ENCODE results near the gene POLR1D. TPM values are rescaled to one million over a fixed set of nuclear protein-coding genes. Genes with fewer than 3 reads are reported as not detected.

The POLR1D gene
- total RNA-seq, 4 donors from 2014 or later: 110 to 148 (median 124) TPM

- H3K4me3 ChIP-seq: no peak overlapping the region
- TF ChIP-seq CTCF (IDR thresholded peaks at IDR 0.05) (no peak), EP300 (IDR thresholded peaks at IDR 0.05) (no peak), POLR2A (IDR thresholded peaks at IDR 0.05; ENCODE audit: low read depth) (no peak), POLR2AphosphoS5 (IDR thresholded peaks at IDR 0.05) (no peak)
- no peak for DNase-seq (ENCODE audit: extremely low spot score)
- no peaks in the 10 kb centered on the region for H3K27me3 ChIP-seq
- H3K36me3 ChIP-seq: no peaks in the 10 kb centered on the region
- WGBS: 47% methylated on average over 6 of the region's 6 CpGs
- intact Hi-C loops (cut with DNase I): no loop called here
- peaks cover 14 to 76% (median 66%) of the 10 kb centered on the region in 4 donors for H3K4me1 ChIP-seq
- no peaks in the 10 kb centered on the region for H3K9me3 ChIP-seq
- H3K27ac ChIP-seq (replicated peaks in 1 of 4): peak overlapping the region; percentile 63 to 74 (median 68)
Measured at GRCh38 chr13:27636589-27637288, 15.0 kb downstream of the POLR1D start.

DNA sequence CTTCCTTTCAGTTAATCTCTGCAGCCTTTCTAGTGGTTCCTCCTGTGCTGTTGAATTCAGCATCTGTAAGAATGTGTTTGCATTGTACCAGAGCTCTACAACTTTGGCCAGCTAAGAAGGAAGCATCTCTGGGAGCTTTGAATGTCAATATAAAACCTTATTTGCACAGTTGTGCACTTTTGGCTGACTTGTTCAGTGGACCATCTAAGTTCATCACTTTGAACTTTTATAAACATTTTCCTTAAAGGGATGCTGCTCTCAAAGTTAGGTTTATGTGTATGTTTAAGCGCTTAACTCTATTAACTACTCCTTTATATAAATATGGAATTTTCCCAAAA lies 15.6 kb downstream of the POLR1D start:
- Histone ChIP-seq H3K4me1 (peaks cover 14 to 81% (median 71%) of the 10 kb centered on the region in 4 donors), H3K27me3 (no peaks in the 10 kb centered on the region), H3K36me3 (no peaks in the 10 kb centered on the region), H3K4me3 (no peak overlapping the region), H3K27ac (replicated peaks in 1 of 4) (peak overlapping the region; percentile 63 to 74 (median 68)), H3K9me3 (no peaks in the 10 kb centered on the region)
- 78% methylated on average over 1 of the region's 1 CpG for WGBS
- intact Hi-C loops (cut with DNase I): no loop called here
- TF ChIP-seq POLR2A (IDR thresholded peaks at IDR 0.05; ENCODE audit: low read depth) (no peak), POLR2AphosphoS5 (IDR thresholded peaks at IDR 0.05) (no peak), EP300 (IDR thresholded peaks at IDR 0.05) (no peak), CTCF (IDR thresholded peaks at IDR 0.05) (no peak)
- DNase-seq (ENCODE audit: extremely low spot score): no peak

- H3K27me3 ChIP-seq: no peaks in the 10 kb centered on the region
- DNase-seq (ENCODE audit: extremely low spot score): no peak
- WGBS: 60% methylated on average over 1 of the region's 1 CpG
- intact Hi-C loops (cut with DNase I): no loop called here
- H3K9me3 ChIP-seq: no peaks in the 10 kb centered on the region
- H3K27ac ChIP-seq (replicated peaks in 1 of 4): peak overlapping the region; percentile 63 to 74 (median 68)
- H3K4me1 ChIP-seq: peaks cover 14 to 84% (median 76%) of the 10 kb centered on the region in 4 donors
- no peaks in the 10 kb centered on the region for H3K36me3 ChIP-seq
- no peak overlapping the region for H3K4me3 ChIP-seq
- no peak for TF ChIP-seq EP300 (IDR thresholded peaks at IDR 0.05)
- no peak for TF ChIP-seq POLR2A (IDR thresholded peaks at IDR 0.05; ENCODE audit: low read depth)
- TF ChIP-seq POLR2AphosphoS5 (IDR thresholded peaks at IDR 0.05): no peak
- no peak for TF ChIP-seq CTCF (IDR thresholded peaks at IDR 0.05)
Measured at GRCh38 chr13:27638001-27638400, 16.3 kb downstream of the POLR1D start.

GRCh38 chr13:27638521-27638920 lies 16.8 kb downstream of the POLR1D start:
- Histone ChIP-seq H3K9me3 (no peaks in the 10 kb centered on the region), H3K36me3 (no peaks in the 10 kb centered on the region), H3K27ac (replicated peaks in 1 of 4) (peak overlapping the region; percentile 63 to 74 (median 68)), H3K4me3 (no peak overlapping the region), H3K4me1 (peaks cover 14 to 84% (median 80%) of the 10 kb centered on the region in 4 donors), H3K27me3 (no peaks in the 10 kb centered on the region)
- DNase-seq (ENCODE audit: extremely low spot score): no peak
- WGBS: 3% methylated on average over 2 of the region's 2 CpGs
- intact Hi-C loops (cut with DNase I): no loop called here
- TF ChIP-seq POLR2A (IDR thresholded peaks at IDR 0.05; ENCODE audit: low read depth) (no peak), POLR2AphosphoS5 (IDR thresholded peaks at IDR 0.05) (no peak), CTCF (IDR thresholded peaks at IDR 0.05) (no peak), EP300 (IDR thresholded peaks at IDR 0.05) (no peak)

DNA sequence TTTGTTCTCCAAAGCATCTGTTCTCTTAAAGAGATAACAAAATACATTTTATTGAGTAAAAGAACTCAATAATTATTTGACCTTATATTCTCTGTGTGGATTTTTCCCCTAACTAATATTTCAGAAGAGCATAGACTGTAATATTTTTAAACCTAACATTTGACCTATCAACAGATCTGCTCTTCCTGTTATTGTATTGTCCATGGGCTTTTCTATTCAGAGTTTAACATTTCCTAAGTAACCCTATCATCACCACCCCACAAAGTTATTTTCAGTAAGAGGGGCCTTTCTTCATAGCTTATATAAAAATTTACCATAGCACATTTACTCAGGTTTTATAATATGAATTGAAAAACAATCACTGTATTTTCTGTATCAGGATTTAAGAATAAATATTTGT lies 17.5 kb downstream of the POLR1D start:
- no peaks in the 10 kb centered on the region for H3K9me3 ChIP-seq
- no peak for DNase-seq (ENCODE audit: extremely low spot score)
- H3K4me1 ChIP-seq: peaks cover 20 to 88% (median 83%) of the 10 kb centered on the region in 4 donors
- intact Hi-C loops (cut with DNase I): no loop called here
- no peaks in the 10 kb centered on the region for H3K27me3 ChIP-seq
- TF ChIP-seq EP300 (IDR thresholded peaks at IDR 0.05) (no peak), POLR2A (IDR thresholded peaks at IDR 0.05; ENCODE audit: low read depth) (no peak), CTCF (IDR thresholded peaks at IDR 0.05) (no peak), POLR2AphosphoS5 (IDR thresholded peaks at IDR 0.05) (no peak)
- H3K4me3 ChIP-seq: no peak overlapping the region
- H3K27ac ChIP-seq (replicated peaks in 1 of 4): peak overlapping the region; percentile 63 to 74 (median 68)
- H3K36me3 ChIP-seq: no peaks in the 10 kb centered on the region
